GM21367 (cell line): ENCODE results near the gene PNLDC1.
"Not testable (repeated sequence)": the region's sequence is repeated elsewhere in the genome, so short reads cannot be mapped to it uniquely, and the experiment has no call there.

Experiments
- ATAC-seq: cut with Tn5 transposase; IDR thresholded peaks from one replicate; pipeline ENCODE4 v1.9.1; 2021; ENCODE audit not compliant: unreplicated experiment

The PNLDC1 gene

GRCh38 chr6:159844737-159845645 lies 44.9 kb downstream of the PNLDC1 start:
- ATAC-seq, result no peak

GRCh38 chr6:159848552-159848951 lies 48.5 kb downstream of the PNLDC1 start:
- ATAC-seq, result not testable (repeated sequence)

- ATAC-seq, result not testable (repeated sequence)
These were observed 49.8 kb downstream of the PNLDC1 start for GRCh38 chr6:159849851-159850250.

- no peak for ATAC-seq
These were observed 52.8 kb downstream of the PNLDC1 start for GRCh38 chr6:159852877-159853276.

- no peak for ATAC-seq
These were observed 53.7 kb downstream of the PNLDC1 start for GRCh38 chr6:159853754-159854153.

- ATAC-seq, result no peak
These were observed 54.9 kb downstream of the PNLDC1 start for GRCh38 chr6:159854959-159855358.

GRCh38 chr6:159858259-159858658 lies 58.2 kb downstream of the PNLDC1 start:
- no peak for ATAC-seq

GRCh38 chr6:159860482-159860881 lies 60.4 kb downstream of the PNLDC1 start:
- no peak for ATAC-seq

GRCh38 chr6:159862103-159862502 lies 62.0 kb downstream of the PNLDC1 start:
- no peak for ATAC-seq

GRCh38 chr6:159863341-159863740 lies 63.3 kb downstream of the PNLDC1 start:
- not testable (repeated sequence) for ATAC-seq

GRCh38 chr6:159865226-159865920 lies 65.3 kb downstream of the PNLDC1 start:
- no peak for ATAC-seq

GRCh38 chr6:159866286-159867247 lies 66.5 kb downstream of the PNLDC1 start:
- no peak for ATAC-seq
